SKM-1 treated with dmso at 0.1 percent for 144 hours (cell line): Measurements from ENCODE around the gene RASL12.
"Not testable (repeated sequence)": the region's sequence is repeated elsewhere in the genome, so short reads cannot be mapped to it uniquely, and the experiment has no call there.

Experiments used
- DNase-seq: peaks from one replicate; lab custom pipeline; 2025; ENCODE audit not compliant: unreplicated experiment; lab: John Stamatoyannopoulos, UW

Gene RASL12

GRCh38 chr15:65028921-65029735 is 38.7 kb downstream of the RASL12 start, which contains the start of gene MTFMT:
TSS of gene MTFMT (minus strand) at chr15:65029639. CDS start at chr15:65029613, 26 bp downstream.
- peak; percentile 71 for DNase-seq

- no peak for DNase-seq
These were observed 39.5 kb downstream of the RASL12 start for GRCh38 chr15:65028338-65028737.

- DNase-seq = no peak
These were observed 40.2 kb downstream of the RASL12 start for GRCh38 chr15:65027593-65027992.

- DNase-seq = no peak
These were observed 41.0 kb downstream of the RASL12 start for GRCh38 chr15:65026756-65027155.

GRCh38 chr15:65021488-65021887 is 46.3 kb downstream of the RASL12 start:
- DNase-seq = no peak

- no peak for DNase-seq
These were observed 47.4 kb downstream of the RASL12 start for GRCh38 chr15:65020419-65020818.

GRCh38 chr15:65011198-65011597 is 56.6 kb downstream of the RASL12 start:
- not testable (repeated sequence) for DNase-seq

GRCh38 chr15:65008983-65009382 is 58.8 kb downstream of the RASL12 start:
- peak; percentile 51 for DNase-seq

GRCh38 chr15:65006876-65007275 is 60.9 kb downstream of the RASL12 start:
- DNase-seq = no peak

GRCh38 chr15:65004993-65005392 is 62.8 kb downstream of the RASL12 start:
- no peak for DNase-seq
